Measurements from ENCODE around the gene HOXB6.
A peak's percentile ranks its signal among the peaks of the same experiment; 100 is the strongest.

Gene HOXB6

GRCh38 chr17:48553190-48553547 is 51.6 kb downstream of the HOXB6 start:
- DNase-seq (ENCODE audit: low read depth, low spot score): no peak

- no peak for DNase-seq (ENCODE audit: low read depth, low spot score)
Measured at GRCh38 chr17:48552466-48553189, 52.2 kb downstream of the HOXB6 start.

GRCh38 chr17:48551596-48552465 is 53.0 kb downstream of the HOXB6 start:
- no peak for DNase-seq (ENCODE audit: low read depth, low spot score)

GRCh38 chr17:48551214-48551555 is 53.6 kb downstream of the HOXB6 start:
- DNase-seq (ENCODE audit: low read depth, low spot score): no peak

- DNase-seq (ENCODE audit: low read depth, low spot score): no peak
Measured at GRCh38 chr17:48550502-48551213, 54.1 kb downstream of the HOXB6 start.

- DNase-seq (ENCODE audit: low read depth, low spot score): no peak
Measured at GRCh38 chr17:48549914-48550501, 54.8 kb downstream of the HOXB6 start.

GRCh38 chr17:48549281-48549630 is 55.5 kb downstream of the HOXB6 start:
- DNase-seq (ENCODE audit: low read depth, low spot score): no peak

GRCh38 chr17:48548523-48549280 is 56.1 kb downstream of the HOXB6 start:
- no peak for DNase-seq (ENCODE audit: low read depth, low spot score)

- peak; percentile 16 for DNase-seq (ENCODE audit: low read depth, low spot score)
Measured at GRCh38 chr17:48547808-48548522, 56.8 kb downstream of the HOXB6 start.

- no peak for DNase-seq (ENCODE audit: low read depth, low spot score)
Measured at GRCh38 chr17:48546924-48547807, 57.6 kb downstream of the HOXB6 start.

GRCh38 chr17:48546137-48546923 is 58.5 kb downstream of the HOXB6 start:
- DNase-seq (ENCODE audit: low read depth, low spot score): no peak
